GM21737 (cell line): ENCODE measurements around the gene MORN3.

Source experiments
- ATAC-seq: cut with Tn5 transposase; IDR thresholded peaks from one replicate; pipeline ENCODE4 v1.9.1; 2021; ENCODE audit warnings: mild to moderate bottlenecking, moderate library complexity; ENCODE audit not compliant: unreplicated experiment

MORN3 gene

GRCh38 chr12:121610239-121611149 is 59.0 kb downstream of the MORN3 start:
- no peak for ATAC-seq

GRCh38 chr12:121608301-121608700 is 61.2 kb downstream of the MORN3 start:
- ATAC-seq = no peak

GRCh38 chr12:121603581-121603980 is 65.9 kb downstream of the MORN3 start:
- ATAC-seq = no peak

- ATAC-seq = no peak
Measured at GRCh38 chr12:121602766-121603165, 66.7 kb downstream of the MORN3 start.

- no peak for ATAC-seq
Measured at GRCh38 chr12:121600702-121601336, 68.6 kb downstream of the MORN3 start.
